H1 (cell line): Measurements from ENCODE around the gene RAD51C. TPM values are rescaled to one million over a fixed set of nuclear protein-coding genes. Genes with fewer than 3 reads are reported as not detected.

Experiments
- CHD7 ChIP-seq: fragments of 300-600 bp; sonication (generic); IDR thresholded peaks from 2 replicates; pipeline ENCODE4 v1.7.1; 2012; ENCODE audit warnings: low read length, moderate library complexity, mild to moderate bottlenecking, inconsistent platforms; ENCODE audit not compliant: insufficient replicate concordance
- JUND ChIP-seq: IDR thresholded peaks from 2 replicates; pipeline ENCODE4 v1.6.1; 2011; ENCODE audit warnings: mild to moderate bottlenecking, improper control_type of control experiment, low read length
- polyA plus RNA-seq, 7 experiments: library from polyadenylated mRNA; depleted of rRNA in 3 of 7; stranded (reverse) in 5 of 7; unstranded in 2 of 7; fragments of >200 nt in 5 of 7; fragments of 200-250 nt in 2 of 7; gene quantifications; 1 replicate in 5 of 7; 2 replicates in 1 of 7; 4 replicates in 1 of 7; pipeline versions ENCODE4 v1.2.1 to v1.2.3, GENCODE V29; 2011 to 2013; ENCODE audit warnings: missing spikeins in 2 of 7, mixed read lengths in 2 of 7
- total RNA-seq: library from RNA; stranded (reverse); fragmentation: NEBNext Ultra II Directional; extraction: Animal tissue kit (Norgen Biotek cat#: 25700); gene quantifications from 2 replicates; pipeline ENCODE4 v1.2.1, GENCODE V29; 2021

Gene RAD51C
- total and polyA plus RNA-seq, 2 of the 8 experiments (the other 6 are each of a cell fraction or from before 2014, with no cell fraction given), result 10.4 to 21.7 TPM

GRCh38 chr17:58779446-58779845, 87.0 kb downstream of the RAD51C start (continued):
- TF ChIP-seq CHD7, result no peak
- TF ChIP-seq JUND, result no peak
